GM23248 (cell line): Measurements from ENCODE around the gene ANKRD63.

Experiments
- EZH2 ChIP-seq: fragments of 200-600 bp; sonication (generic); IDR thresholded peaks from 2 replicates; pipeline ENCODE4 v1.6.1; 2018; ENCODE audit warnings: antibody characterized with exemption, mild to moderate bottlenecking; ENCODE audit not compliant: insufficient read depth, poor library complexity, severe bottlenecking
- EZH2phosphoT487 ChIP-seq: fragments of 200-600 bp; sonication (generic); IDR thresholded peaks from 2 replicates; pipeline ENCODE4 v1.6.1; 2018; ENCODE audit warnings: antibody characterized with exemption, moderate library complexity, mild to moderate bottlenecking, low read depth; ENCODE audit not compliant: insufficient read depth

DNA sequence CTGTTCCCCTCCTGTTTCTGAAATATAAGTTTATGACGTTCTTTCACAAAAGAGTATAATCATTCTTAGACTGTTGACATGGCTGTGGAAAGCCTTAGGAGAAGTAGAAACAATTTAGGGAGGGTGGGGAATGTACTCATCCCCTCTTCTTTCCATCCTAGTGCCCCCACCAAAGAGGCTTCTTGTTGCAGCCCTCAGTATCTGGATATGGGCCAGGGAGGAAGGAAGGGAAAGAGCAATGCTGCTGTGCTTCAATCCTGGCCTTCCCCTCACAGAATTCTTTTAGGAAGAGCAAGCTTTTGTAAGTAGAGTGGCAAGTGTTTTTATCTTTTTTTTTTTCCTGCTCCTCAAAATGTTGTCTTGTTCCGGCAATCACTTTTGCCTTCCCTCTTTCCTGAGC, 42.3 kb upstream of the ANKRD63 start:
- TF ChIP-seq EZH2phosphoT487 (no peak), EZH2 (no peak)
